ENCODE measurements around the gene RREB1.

RREB1 gene, protein sequence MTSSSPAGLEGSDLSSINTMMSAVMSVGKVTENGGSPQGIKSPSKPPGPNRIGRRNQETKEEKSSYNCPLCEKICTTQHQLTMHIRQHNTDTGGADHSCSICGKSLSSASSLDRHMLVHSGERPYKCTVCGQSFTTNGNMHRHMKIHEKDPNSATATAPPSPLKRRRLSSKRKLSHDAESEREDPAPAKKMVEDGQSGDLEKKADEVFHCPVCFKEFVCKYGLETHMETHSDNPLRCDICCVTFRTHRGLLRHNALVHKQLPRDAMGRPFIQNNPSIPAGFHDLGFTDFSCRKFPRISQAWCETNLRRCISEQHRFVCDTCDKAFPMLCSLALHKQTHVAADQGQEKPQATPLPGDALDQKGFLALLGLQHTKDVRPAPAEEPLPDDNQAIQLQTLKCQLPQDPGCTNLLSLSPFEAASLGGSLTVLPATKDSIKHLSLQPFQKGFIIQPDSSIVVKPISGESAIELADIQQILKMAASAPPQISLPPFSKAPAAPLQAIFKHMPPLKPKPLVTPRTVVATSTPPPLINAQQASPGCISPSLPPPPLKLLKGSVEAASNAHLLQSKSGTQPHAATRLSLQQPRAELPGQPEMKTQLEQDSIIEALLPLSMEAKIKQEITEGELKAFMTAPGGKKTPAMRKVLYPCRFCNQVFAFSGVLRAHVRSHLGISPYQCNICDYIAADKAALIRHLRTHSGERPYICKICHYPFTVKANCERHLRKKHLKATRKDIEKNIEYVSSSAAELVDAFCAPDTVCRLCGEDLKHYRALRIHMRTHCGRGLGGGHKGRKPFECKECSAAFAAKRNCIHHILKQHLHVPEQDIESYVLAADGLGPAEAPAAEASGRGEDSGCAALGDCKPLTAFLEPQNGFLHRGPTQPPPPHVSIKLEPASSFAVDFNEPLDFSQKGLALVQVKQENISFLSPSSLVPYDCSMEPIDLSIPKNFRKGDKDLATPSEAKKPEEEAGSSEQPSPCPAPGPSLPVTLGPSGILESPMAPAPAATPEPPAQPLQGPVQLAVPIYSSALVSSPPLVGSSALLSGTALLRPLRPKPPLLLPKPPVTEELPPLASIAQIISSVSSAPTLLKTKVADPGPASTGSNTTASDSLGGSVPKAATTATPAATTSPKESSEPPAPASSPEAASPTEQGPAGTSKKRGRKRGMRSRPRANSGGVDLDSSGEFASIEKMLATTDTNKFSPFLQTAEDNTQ (N-terminal part only)

DNA sequence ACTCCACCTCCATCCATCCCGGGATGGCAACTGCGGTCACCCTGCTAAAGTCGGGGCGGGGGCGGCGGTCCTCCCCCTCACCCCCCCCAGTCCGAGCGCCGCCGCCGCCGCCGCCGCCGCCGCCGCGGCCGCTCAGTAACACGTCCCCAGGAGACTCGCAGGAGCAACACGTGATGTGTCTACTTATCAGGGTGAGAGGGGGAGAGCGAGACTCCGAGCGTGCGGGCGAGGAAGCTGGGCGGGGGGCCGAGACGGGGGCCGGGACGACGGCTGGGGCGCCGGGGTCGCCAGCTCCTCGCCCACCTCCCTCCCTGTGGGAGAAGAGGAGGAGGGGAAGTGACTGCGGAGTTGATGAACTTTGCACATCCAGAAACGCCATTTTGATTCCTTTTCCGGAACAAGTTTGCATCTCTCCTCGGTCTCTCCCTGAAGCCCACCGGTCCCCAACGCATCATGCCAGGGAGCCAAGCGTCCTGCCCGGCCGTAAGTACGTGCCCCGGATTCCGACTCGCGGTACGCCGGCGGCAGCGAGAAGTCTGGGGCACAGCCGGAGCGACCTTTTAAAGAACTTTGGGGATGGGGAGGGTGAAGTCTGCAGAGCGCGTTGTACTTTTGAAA, at the start of gene RREB1:
TSS of gene RREB1 (plus strand) at position 384 of the 618 bp plus-strand sequence. CDS start 73,951 bp downstream, outside the sequence.
- peak; percentile 68 for DNase-seq

DNA sequence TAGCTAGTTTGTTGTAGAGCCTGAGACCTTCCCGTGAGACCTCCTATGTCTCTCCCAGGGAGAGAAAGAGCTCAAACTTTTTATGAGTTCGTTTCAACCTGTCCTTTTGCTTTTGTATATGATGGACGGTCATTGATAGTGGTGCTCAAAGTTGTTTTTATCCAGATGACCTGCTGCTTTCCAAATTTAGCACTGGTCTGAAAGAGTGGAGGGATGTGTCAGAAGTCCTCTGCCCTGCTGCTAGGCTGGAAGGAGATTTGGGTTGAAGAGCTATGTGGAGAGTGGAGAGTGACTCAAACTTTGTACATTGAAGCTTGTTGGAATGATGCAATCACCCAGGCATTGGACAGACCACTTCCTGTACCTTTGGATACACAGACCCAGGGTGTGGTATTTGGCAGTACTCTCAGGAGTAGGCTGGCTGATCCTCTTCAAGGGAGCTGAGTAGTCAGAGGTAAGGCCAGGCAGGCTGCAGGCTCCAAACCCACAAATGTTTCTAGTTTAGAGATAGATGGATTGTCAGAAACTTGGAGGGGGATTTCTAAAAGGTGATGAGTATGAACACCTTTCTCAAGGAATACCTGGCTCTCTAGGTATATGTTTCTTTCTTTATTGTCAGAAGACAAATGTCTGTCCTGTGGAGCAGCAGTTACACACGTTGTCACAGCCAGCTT, 49.4 kb upstream of the RREB1 start:
- peak; percentile 21 for DNase-seq

DNA sequence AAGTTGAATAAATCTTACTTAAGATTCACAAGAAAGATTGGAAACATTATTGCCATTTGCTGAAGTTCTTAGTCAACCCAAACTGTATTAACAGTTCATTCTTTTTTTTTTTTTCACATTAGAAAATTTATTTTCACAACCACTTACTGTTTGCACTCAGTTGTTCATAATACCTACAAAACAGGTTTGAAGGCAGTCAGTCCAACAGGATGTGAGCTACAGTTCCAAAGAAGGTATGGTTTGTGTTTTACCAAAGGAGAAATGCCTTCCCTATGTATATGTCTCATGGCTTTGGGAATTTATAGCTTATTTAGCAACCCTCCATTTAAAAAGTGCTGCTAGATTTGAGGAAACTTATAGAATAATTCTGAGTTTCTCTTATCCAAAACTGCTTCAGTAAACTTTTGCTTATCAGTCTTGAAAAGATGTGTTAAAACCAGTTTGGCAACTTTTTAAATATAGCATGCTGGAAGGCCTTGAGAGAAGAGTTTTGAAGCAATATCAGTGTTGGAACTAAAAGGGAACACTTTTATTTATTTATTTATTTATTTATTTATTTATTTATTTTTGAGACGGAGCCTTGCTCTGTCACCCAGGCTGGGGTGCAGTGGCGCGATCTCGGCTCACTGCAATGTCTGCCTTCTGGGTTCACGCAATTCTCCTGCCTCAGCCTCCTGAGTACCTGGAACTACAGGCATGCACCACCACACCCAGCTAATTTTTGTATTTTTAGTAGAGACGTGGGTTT, 46.8 kb upstream of the RREB1 start:
- DNase-seq = no peak

DNA sequence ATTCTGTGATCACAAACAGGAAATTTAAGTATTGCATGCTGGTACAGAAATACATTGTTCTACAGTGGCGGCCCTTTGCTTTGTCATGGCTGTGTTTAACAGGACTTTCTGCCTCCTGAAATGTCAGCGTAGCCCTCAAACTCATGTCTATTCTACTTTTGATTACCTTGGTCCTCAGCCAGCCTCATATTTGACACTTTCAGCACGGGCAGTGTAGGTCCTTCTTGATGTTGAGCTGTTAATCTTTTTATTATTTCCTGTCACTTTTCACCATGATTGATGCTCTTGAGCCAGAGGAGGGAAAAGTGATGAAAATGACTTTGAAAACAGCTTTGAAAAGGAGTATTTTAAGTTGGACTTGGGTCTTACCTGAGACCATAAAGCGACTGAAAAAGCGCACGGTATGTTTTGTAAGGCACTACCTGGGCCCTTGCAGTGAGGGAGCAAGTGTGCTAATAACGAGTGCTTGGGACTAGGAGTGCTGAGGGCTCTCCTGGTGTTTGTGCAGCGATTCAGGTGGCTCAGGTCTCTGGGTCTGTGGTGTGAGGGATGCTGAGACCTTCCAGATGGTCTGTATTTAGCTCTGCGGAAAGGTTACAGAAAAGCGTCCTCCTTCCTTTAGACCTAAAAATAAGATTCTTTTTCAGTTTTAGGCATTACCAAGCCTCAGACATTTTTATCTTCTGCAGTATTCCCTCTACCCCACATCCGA, 45.2 kb upstream of the RREB1 start:
- DNase-seq = no peak

DNA sequence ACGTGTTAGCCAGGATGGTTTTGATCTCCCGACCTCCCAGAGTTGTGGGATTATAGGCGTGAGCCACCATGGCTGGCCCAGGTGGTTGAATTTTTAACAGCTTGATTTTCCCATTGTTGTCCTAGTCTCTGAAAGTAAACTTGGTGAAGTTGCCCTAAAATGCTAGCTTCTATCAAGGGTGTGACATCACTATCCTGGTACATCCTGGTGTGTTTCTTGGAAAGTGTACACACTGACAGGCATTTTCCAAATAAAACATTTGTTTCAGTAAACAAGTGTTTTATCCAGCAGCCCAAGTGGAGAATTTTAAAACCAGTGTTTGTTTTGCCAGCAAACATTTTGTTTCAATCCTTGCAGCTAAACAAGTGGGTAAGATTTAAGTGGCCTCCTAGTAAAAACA, 40.5 kb upstream of the RREB1 start:
- no peak for DNase-seq

DNA sequence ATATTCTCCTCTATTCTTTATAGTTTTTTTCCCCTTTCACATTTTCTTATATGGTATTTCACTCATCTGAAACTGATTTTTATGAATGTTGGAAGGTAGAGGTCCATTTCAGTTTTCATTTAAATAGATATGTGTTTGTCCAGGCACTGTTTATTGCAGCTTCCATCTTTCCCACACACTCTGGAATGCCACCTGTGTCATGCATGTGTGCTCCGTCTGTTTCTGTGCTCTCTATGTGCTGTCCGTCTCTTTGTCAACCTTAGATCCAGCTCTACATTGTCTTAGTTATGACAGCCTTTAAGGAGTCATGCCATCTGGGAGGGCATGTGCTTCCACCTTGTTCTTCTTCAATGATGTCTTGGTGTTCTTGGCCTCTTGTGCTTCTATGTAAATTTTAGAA, 36.4 kb upstream of the RREB1 start:
- DNase-seq = no peak

DNA sequence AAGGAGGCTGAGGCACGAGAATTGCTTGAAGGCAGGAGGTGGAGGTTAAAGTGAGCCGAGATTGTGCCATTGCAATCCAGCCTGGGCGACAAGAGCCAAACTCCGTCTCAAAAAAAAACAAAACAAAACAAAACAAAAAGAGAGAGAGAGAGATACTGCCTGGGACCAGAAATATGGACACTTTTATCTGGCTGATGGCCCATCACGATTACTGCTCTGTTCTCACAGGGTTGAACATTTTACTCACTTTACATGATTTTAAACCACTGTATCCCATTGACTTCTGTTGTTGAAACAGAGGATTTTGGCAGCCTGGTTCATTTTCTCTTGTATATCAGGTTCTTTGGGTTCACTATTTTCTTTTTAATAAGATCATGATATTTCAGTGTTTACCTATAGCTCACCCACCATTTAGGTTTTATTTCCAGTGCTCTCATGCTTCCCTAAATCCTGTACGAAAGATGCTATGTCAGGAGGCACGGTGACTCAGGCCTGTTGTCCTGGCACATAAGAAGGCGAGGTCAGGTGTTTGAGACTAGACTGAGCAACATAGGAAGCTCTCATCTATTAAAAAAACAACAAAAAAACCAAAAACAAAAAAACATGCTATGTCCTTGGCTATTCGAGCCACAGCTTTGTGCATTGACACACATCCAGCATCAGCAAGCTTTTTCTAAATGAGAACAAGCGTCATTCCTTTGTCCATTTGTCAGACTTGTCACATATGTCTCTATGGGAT, 34.5 kb upstream of the RREB1 start:
- DNase-seq = no peak

DNA sequence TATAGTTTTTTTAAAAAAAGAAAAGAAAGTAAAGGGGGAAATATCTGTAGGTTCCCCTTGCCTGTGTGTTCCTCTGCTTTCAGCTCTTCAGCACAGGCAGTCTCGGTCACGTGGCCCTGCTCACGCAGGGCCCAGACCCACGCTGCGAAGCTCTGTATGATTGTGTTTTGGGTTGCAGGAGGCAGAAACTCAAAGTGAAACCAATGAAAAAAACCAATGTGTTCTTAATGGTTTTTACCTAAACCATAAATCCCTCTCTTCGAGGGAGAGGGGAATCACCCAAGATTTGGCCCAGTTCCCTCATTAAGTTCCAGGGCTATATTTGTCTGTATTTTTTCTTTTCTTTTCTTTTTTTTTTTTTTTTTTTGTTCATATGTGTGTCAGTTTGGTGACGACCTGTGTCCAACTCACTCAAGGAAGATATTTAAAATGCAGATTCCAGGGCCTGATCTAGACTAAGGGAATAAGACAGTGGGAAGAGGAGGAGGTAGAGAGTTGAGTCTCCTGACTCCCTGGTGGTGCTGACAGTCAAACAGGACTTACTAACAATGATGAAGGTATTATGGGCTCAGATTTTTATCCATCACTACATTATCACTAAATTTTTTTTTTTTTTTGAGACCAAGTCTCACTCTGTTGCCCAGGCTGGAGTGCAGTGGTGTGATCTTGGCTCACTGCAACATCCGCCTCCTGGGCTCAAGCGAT, 33.8 kb upstream of the RREB1 start:
- peak; percentile 86 for DNase-seq

DNA sequence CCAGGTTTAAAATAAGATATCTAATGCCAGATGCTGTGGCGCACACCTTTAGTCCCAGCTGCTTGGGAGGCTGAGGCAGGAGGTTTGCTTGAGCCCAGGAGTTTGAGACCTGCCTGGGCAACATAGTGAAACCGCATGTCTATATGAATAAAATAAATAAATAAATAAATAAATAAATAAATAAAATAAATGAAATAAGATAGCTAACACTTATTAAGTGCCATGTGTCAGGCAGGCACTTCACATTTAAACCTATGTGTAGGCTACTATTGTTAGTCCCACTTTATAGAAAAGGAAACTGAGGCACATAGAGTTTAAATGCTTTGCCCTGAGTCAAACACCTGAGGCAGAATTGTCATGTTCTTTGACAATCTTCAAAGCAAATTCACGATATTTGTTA, 32.9 kb upstream of the RREB1 start:
- DNase-seq = no peak

DNA sequence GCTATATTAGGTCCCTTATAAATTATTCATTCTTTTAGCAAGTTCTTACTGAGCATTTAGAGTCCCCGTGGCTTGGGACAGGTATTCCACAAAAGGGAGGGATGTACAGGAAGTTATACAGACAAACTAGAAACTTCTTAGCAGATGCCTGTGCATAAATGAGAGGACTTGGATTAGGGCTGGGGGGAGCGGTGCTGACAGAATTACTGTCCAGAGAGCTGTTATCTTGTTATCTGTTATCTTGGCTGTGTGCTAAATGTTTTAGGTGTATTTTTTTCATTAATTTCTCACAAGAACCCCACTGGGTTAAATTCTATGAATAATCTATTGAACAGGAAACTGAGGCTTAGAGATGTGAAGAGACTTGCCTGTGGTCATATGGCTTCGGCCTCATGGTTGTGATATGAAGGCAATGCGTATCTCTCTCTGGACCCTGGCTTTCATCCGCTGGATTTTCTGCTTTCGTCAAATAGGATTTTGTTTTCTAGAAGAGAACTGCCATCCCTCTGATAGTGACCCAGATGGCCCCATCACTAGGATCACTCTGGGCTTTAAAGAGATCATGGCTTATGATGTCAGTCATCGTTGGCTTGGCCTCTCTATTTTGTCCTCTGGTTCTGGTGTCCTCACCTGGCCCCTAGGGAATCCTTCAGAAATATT, 32.3 kb upstream of the RREB1 start:
- DNase-seq = no peak

DNA sequence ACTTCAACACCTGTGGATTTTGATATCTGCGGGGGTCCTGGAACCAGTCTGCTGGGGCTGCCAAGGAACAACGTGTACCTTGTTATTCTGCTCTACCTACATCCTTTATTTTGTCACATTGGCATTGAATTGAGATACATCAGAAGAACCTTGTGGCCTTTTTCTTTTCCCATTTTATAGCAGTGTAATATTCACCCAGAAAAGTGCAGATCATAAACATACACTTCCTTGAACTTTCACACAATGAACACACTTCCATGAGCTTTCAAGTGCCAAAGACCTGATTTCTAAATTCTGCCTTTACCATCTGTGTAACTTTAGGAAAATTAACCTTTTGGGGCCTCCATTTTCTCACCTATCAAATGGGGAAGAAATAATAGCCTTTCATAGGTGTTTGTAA, 29.9 kb upstream of the RREB1 start:
- DNase-seq = no peak

DNA sequence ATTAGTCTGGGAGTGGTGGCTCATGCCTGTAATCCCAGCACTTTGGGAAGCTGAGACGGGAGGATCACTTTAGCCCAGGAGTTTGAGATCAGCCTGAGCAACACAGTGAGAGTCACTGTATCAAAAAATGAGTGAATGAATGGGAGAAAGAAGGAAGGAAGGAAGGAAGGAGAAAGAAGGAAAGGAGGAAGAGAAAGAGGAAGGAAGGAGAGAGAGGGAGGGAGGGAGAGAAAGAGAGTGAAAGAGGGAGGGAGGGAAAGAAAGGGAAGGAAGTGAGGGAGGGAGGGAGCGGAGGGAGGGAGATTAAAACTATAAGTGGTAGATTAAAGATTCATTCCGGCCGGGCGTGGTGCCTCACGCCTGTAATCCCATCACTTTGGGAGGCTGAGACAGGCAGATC, 28.9 kb upstream of the RREB1 start:
- DNase-seq = no peak

DNA sequence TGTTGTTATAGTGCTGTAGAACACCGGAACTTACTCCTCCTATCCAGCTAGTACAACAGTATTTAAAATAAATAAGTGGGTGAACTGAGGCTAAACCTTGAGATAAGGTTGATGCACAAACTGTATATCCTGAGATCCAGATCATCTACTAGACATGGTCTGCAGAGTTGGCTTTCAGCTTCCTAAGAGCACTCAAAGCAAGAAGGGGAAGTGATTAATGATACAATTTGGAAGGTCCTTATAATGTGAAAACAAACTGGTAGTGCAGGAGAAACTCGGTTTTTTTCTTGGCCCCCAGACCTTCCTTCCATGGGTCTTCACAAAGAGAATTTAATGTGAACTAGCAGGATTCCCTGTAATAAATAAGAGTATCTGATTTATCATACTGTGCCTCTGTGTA, 27.4 kb upstream of the RREB1 start:
- no peak for DNase-seq

DNA sequence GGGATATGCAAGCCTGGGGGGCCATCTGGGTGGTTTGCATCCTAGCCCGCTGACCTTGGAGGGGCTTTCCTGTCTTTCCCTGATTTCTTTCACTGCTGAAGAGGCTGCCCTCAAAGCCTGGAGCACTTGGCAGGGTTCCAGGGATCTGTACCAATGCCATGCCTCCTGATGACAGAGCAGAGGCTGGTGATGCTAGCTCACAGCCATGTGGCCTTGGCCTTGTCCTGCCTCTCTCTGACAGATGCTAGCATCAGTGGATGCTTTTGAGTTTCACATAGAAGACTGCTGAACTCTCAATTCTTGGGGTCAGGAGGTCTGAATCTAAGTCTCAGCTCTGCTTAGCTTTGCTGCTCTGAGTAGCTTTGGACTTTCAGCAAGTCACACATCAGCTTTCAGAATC, 21.9 kb upstream of the RREB1 start:
- DNase-seq = no peak

DNA sequence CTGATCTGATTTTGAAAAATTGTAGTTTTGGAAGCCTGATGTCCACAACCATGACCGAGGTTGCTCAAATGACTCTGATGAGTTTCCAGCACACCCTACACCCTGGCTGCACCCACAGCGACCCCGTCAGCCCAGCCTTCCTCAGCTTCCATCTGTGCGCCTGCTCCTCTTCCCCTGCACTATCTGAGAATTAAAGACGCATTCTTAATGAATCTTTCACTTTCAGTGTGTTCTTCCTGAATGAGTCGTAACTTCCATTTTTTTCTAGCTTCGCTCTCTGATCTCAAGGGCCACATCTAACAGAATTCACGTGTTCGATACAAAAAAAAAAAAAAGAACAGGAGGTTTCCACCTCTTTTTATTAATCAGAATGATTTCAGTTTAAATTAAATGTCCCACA, 21.3 kb upstream of the RREB1 start:
- DNase-seq = peak; percentile 61

DNA sequence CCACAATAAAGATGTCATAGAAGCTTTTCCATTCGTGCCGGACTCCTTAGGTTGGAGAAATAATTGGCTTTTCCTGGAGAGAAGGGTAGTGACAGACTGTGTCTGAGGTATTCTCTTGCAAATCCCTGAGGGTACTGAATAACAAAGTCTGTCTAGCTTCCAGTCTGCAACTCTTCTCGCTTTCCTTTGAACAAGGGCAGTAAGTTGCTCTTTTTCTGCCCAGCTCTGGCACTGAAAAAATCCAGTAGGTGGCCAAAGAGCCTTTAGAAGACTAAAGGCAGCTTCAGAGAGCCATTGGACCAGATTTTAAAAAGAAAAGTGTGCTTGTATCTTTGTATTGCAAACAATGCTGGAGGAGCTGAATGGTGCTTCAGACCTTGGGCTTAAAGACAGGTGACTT, 20.7 kb upstream of the RREB1 start:
- no peak for DNase-seq

DNA sequence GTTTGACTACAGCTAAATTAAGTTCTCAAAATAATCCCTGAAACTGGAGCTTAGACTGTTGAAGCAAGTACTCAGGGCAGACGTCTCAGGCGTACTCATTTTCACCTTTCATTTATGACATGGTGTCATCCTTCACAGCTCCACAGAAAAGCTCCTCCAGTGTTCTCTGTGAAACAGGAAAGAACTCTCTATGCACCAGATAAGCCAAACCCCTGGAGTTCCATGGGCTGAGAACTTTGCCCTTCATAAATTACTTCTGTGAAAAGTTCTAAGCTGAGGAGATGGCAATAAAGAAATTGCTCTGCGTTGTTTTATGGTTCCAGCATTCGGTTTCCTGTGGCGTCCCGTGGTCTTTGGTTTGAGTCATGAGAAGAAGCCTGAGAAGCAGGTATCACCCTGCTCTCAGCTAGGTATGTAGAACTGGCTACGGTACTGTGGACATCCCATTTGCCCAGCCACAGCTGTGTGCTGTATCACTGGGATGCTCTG, 20.2 kb upstream of the RREB1 start:
- DNase-seq = peak; percentile 53

DNA sequence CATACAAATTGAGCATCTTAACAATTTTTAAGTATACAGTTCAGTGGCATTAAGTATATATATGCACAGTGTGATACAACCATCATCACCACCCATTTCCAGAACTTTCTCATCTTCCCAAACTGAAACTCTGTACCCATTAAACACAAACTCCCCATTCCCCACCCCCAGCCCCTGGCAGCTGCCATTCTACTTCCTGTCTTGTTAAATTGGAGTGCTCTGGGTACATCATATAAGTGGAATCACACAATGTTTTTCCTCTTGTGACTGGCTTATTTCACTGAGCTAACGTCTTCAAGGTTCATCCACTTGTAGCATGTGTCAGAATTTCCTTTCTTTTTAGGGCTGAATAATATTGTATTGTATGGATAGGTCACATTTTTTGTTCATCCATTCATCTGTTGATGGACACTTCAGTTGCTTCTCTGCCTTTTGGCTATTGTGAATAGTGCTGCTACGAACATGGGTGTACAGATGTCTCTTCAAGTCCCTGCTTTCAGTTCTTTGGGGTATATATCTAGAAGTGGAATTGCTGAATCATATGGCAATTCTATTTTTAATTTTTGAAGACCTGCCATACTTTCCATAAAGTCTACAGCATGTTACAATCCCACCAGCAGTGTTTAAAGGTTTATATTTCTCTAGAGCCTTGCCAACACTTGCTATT, 19.6 kb upstream of the RREB1 start:
- DNase-seq = no peak
